Uterus (tissue), 4 donors: Measurements from ENCODE around the gene GSTO2. TPM values are rescaled to one million over a fixed set of nuclear protein-coding genes. Genes with fewer than 3 reads are reported as not detected.

Experiments
- DNase-seq, 2 donors: peaks; one replicate each; pipeline ENCODE4 v3.0.0-alpha.2; 2019 to 2020
- H3K27ac ChIP-seq, 2 donors: fragments of 200-600 bp; sonication (generic); 1 replicate in 1 of 2; 2 replicates in 1 of 2; pipeline ENCODE4 v1.5.1; 2016 to 2018
- H3K27me3 ChIP-seq, 2 donors: fragments of 200-600 bp; sonication (generic); one replicate each; pipeline ENCODE4 v1.5.1; 2018 to 2019; ENCODE audit warnings: control low read depth in 1 of 2
- H3K36me3 ChIP-seq, 2 donors: fragments of 200-600 bp; sonication (generic); one replicate each; pipeline ENCODE4 v1.5.1; 2019; ENCODE audit warnings: control low read depth in 1 of 2
- H3K4me1 ChIP-seq, 2 donors: fragments of 200-600 bp; sonication (generic); one replicate each; pipeline ENCODE4 v1.5.1; 2018 to 2019; ENCODE audit warnings: control low read depth in 1 of 2
- H3K4me3 ChIP-seq, 2 donors: fragments of 200-600 bp; sonication (generic); 1 replicate in 1 of 2; 2 replicates in 1 of 2; pipeline ENCODE4 v1.5.1; 2018 to 2019; ENCODE audit warnings: mild to moderate bottlenecking in 1 of 2
- H3K9me3 ChIP-seq, 2 donors: fragments of 200-600 bp; sonication (generic); one replicate each; pipeline ENCODE4 v1.5.1; 2019; ENCODE audit warnings: control low read depth in 1 of 2
- CTCF ChIP-seq, 4 experiments: fragments of 200-600 bp in 2 of 4; fragments of 450-650 bp in 2 of 4; sonication (generic) in 2 of 4; IDR thresholded peaks; one replicate each; pipeline ENCODE4 v1.5.1; 2016 to 2019; ENCODE audit warnings: antibody characterized with exemption in 4 of 4, mild to moderate bottlenecking in 2 of 4, moderate library complexity in 1 of 4
- POLR2A ChIP-seq, 2 donors: fragments of 450-650 bp; IDR thresholded peaks; one replicate each; pipeline ENCODE4 v1.6.1; 2016; ENCODE audit warnings: antibody characterized with exemption in 2 of 2, mild to moderate bottlenecking in 1 of 2, moderate library complexity in 1 of 2
- intact Hi-C: fragments of 100-400 bp; cut with DNase I; formaldehyde crosslinking; loops from one replicate; pipeline ENCODE4 v1.15.1; 2023; ENCODE audit warnings: low total_unique reads
- total RNA-seq, 4 donors: library from RNA; depleted of rRNA in 3 of 4; stranded (reverse); fragments of >200 nt in 3 of 4; gene quantifications; one replicate each; pipeline versions ENCODE4 v1.1.0 to v1.2.4, GENCODE V29; 2014 to 2023
- donor health status: DM: yes; HTN: yes; CAD: no.

Gene GSTO2
- total RNA-seq, 4 donors from 2014 or later = under 0.01 to 10.6 (median 5.6) TPM; not detected in 1

GRCh38 chr10:104253606-104254410 is 15.2 kb upstream of the GSTO2 start:
- Histone ChIP-seq H3K4me1 (peaks cover 0 to 5% of the 10 kb centered on the region in 2 donors), H3K27me3 (no peaks in the 10 kb centered on the region), H3K9me3 (no peaks in the 10 kb centered on the region), H3K4me3 (peak overlapping the region; percentile 73 to 100), H3K27ac (peak overlapping the region; percentile 97 to 99), H3K36me3 (no peaks in the 10 kb centered on the region)
- TF ChIP-seq POLR2A (IDR thresholded peaks at IDR 0.05) = no peak
- no peak for TF ChIP-seq CTCF (IDR thresholded peaks at IDR 0.05)
- intact Hi-C loops = no loop called here
- DNase-seq = no peak

GRCh38 chr10:104254493-104255310 is 14.3 kb upstream of the GSTO2 start, which contains the start of gene GSTO1:
TSS of gene GSTO1 (plus strand) at chr10:104254892. CDS start at chr10:104254929, 37 bp downstream.
- intact Hi-C loops = no loop called here
- Histone ChIP-seq H3K27me3 (no peaks in the 10 kb centered on the region), H3K4me3 (peak within 1 kb of the TSS; percentile 73 to 100), H3K36me3 (no peaks in the 10 kb centered on the region), H3K27ac (peak within 1 kb of the TSS; percentile 97 to 99), H3K4me1 (peaks cover 0 to 5% of the 10 kb centered on the region in 2 donors), H3K9me3 (no peaks in the 10 kb centered on the region)
- DNase-seq = peak; percentile 83 to 86
- TF ChIP-seq POLR2A (IDR thresholded peaks at IDR 0.05) (peak; percentile 62 to 74), CTCF (IDR thresholded peaks at IDR 0.05) (peak in 3 of 4 experiments; percentile 5 to 29 (median 13))

GRCh38 chr10:104255311-104255981 is 13.5 kb upstream of the GSTO2 start:
- H3K4me3 ChIP-seq = peak overlapping the region; percentile 73 to 100
- no peak for TF ChIP-seq CTCF (IDR thresholded peaks at IDR 0.05)
- TF ChIP-seq POLR2A (IDR thresholded peaks at IDR 0.05) = peak; percentile 30 to 41
- H3K27ac ChIP-seq = peak overlapping the region; percentile 97 to 99
- H3K36me3 ChIP-seq = no peaks in the 10 kb centered on the region
- DNase-seq = no peak
- H3K27me3 ChIP-seq = no peaks in the 10 kb centered on the region
- intact Hi-C loops = no loop called here
- no peaks in the 10 kb centered on the region for H3K9me3 ChIP-seq
- peaks cover 0 to 5% of the 10 kb centered on the region in 2 donors for H3K4me1 ChIP-seq

- intact Hi-C loops = no loop called here
- H3K9me3 ChIP-seq = no peaks in the 10 kb centered on the region
- no peak for TF ChIP-seq CTCF (IDR thresholded peaks at IDR 0.05)
- TF ChIP-seq POLR2A (IDR thresholded peaks at IDR 0.05) = no peak
- DNase-seq = no peak
- H3K4me1 ChIP-seq = peaks cover 0 to 5% of the 10 kb centered on the region in 2 donors
- H3K27me3 ChIP-seq = no peaks in the 10 kb centered on the region
- peak overlapping the region; percentile 97 to 99 for H3K27ac ChIP-seq
- H3K36me3 ChIP-seq = no peaks in the 10 kb centered on the region
- H3K4me3 ChIP-seq = peak overlapping the region in 1 of 2 donors; percentile 73
Measured at GRCh38 chr10:104256335-104256961, 12.5 kb upstream of the GSTO2 start.
